GOT3 (cell line): ENCODE measurements around the gene PPP1R9A.
"Not testable (repeated sequence)": the region's sequence is repeated elsewhere in the genome, so short reads cannot be mapped to it uniquely, and the experiment has no call there.

Experiments used
- DNase-seq: peaks from one replicate; lab custom pipeline; 2025; ENCODE audit warnings: mixed read lengths; lab: John Stamatoyannopoulos, UW

Gene PPP1R9A

DNA sequence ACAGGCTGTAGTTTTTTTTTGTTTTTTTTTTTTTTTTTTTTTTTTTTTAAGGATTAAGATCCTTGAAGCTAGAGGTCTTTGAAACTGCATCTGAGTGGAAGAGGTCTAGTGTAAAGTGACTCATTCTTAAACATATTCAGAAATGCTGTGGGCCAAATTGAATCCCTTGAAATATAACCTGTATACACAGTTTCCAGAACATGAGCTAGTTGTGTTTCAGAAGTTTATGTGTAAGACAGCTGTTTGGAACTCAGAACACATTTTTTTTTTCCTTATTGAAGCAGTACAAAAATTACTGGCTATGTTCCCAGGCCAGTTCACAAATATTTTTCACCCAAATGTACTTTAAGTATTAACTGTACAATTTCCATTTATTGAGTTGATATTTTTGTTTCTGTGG, 67.9 kb downstream of the PPP1R9A start:
- DNase-seq, result no peak

DNA sequence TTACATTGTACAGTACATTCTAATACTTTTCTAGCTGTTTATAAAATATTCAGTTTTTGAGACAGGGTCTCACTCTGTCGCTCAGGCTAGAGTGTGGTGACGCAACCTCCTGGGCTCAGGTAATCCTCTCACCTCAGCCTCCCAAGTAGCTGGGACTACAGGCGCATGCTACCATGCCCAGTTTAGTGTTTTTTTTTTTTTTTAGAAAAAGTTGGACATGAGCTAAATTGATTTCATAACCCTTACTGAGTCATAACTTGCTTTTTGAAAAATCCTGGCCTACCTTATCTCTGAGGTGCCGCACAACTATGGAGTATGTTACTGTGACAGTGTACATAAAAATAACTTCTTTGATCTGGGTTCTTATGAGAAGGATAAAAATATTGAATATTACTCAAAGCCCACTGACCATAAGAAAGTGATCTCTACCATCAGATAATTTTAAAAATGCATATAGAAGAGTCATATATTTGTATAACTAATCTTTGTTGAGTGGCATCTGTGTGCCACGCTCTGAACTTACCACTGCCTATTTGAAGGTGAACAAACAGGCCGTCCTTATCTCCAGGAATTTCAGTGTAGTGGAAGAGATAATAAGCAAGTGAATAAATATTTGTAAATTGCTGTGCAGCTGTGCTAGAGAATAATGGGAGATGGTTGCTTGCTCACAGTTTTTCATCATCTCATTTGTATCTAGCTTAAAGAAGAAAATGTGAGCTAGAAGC, 73.2 kb downstream of the PPP1R9A start:
- no peak for DNase-seq

DNA sequence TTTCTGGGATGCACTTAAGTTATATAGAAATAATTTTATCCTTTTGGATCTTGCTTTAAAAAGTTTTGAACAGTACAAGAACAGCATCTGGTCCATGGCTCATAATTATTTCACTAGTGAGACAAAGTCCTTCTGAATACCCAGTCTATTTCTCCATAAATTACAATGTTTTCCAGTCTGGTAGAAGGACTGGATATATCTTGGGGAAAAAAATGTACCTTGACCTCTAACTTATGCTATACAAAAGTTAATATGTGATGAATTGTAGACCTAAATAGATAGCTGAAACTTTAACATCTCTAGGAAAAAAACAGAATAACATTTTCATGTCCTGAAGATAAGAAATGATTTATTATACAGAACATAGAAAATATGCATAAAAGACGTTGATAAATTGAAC, 88.5 kb downstream of the PPP1R9A start:
- DNase-seq, result no peak

DNA sequence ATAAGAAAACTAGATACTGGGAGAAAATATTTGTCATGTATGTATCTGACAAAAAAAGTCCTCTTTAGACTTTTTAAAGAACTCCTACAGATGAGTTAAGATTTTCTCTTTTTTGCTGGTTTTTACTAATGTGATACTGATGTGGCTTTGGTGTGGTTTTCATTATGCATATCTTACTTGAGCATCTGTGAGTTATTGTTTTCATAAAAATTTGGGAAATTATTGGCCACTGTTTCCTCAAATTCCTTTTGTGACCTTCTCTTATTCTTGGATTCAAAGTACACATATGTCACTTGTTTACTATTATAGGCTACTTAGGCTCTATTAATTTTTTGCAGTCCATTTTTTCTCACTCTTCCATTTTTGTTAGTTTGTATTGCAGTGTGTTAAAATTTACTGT, 89.0 kb downstream of the PPP1R9A start:
- no peak for DNase-seq

DNA sequence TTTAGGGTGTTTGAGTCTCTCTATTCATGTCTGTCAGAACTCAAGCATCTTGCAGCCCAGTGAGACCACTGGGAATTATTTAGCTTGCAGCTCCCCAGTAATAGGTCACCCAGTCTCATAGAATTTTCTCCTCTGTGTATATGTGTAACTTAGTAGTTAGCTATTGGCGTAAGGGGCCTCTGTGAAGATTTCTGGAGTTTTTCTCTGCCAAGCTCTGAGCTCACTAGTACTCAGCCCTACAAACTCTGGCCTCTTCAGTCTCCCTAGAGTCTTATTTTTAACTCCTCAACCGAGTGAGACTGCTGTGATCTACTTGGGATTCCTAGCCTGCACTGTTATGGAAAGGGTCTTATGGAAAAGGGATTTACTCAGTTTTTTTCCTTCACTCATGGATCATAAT, 90.2 kb downstream of the PPP1R9A start:
- DNase-seq, result no peak

DNA sequence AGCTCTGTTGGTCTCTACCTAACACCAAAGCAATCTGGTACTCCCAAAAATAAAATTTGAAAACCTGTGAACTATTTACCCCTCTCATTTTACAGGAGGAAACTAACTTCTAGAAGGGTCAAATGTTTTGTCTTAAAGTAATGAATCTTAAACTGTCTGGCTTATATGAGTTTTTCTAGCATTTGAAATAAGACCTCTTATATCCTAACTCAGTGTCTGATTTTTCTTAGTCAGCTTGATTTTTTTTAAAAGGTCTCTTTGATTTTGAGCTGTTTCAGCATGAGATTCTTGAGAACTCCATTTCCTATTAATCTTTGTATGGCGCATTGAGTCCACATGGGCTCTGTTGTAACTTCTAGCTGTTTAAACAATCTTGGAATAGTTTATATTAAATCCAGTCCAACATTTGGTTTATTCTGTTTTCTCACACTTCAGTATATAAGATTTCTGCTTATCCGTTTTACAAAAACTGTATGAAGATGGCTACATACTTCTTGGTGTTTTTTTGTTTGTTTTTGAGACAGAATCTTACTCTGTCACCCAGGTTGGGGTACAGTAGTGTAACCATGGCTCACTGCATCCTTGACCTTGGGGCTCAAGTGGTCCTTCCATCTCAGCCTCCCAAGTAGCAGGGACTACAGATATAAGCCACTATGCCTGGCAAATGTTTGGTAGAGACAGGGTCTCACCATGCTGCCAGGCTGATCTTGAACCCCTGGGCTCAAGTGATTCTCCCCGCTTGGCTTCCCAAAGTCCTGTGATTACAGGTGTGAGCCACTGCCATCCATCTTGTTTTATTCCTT, 91.1 kb downstream of the PPP1R9A start:
- no peak for DNase-seq

DNA sequence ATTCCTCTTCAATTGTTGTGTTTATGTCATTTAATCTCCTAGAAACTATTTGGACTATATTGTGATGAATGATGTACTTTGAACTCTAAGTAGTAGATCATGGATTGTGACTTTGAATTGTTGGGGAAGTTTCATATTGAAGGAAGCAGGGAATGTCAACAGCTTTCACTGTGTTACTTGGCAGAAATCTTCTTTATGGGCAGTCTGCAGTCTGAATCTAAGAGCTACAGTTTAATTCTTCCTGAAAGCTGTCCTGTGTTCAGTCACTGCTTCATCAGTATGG, 91.6 kb downstream of the PPP1R9A start:
- no peak for DNase-seq

DNA sequence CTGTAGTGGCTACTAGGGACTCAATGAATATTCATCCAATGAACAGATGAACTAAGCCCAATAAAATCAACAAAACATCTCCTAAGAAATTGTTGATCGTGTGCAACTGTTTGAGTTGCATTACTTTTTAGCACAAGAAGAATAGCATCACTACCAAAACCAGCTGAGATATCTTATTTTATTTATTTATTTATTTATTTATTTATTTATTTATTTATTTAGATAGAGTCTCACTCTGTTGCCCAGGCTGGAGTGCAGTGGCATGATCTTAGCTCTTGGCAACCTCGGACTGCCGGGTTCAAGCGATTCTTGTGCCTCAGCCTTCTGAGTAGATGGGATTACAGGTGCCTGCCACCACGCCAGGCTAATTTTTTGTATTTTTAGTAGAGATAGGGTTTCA, 92.2 kb downstream of the PPP1R9A start:
- not testable (repeated sequence) for DNase-seq

DNA sequence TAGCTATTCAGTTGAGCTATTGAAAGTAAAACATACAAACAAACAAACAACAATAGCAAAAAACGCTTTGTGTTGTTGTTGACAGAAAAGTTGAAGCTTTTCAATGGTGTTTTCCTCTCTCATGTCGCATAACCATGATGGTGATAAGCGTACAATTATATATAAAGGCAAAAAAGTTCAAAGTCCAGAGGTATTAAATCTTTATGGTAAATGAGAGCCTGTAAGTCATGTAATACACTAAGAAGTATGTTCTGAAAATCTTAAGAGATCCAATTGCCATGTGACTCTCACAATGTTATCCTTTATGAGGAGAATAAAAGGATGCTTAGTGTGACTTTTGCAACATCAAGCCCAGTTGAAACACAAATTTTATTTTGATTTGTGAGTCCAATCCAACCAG, 93.9 kb downstream of the PPP1R9A start:
- DNase-seq, result no peak

DNA sequence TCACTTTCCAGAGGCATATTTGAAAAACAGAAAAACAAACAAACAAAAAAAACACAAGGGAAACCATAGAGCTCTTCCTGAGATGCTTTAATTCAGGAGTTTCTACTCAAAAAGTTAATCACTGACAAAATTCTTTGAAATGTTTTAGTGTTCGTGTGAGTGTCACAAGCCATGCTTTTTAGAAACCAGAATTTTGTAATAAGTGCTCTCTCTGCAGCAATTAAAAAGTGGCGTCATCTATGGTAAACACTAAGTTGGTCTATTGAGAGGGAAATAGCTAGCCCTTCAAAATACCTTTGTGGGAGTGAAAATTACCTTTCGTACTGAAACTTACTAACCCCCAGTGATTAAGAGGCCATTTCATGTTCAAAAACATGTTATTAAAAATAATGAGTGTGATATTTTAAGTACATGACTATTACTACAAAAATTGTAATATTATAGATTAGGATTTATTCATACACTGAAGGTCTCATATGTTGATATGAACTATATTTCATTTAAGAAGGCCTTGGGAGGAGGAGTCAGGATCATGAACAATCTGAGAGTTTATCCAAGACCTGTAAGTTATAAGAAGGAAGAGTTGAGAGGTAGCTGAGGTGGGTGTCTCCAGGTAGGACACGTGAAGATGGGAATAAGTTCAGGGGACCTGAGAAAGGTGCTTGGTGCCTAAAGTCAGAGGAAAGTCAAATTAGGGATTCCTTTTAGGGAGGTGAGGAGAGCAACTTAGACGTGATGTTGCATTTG, 94.6 kb downstream of the PPP1R9A start:
- DNase-seq, result no peak

DNA sequence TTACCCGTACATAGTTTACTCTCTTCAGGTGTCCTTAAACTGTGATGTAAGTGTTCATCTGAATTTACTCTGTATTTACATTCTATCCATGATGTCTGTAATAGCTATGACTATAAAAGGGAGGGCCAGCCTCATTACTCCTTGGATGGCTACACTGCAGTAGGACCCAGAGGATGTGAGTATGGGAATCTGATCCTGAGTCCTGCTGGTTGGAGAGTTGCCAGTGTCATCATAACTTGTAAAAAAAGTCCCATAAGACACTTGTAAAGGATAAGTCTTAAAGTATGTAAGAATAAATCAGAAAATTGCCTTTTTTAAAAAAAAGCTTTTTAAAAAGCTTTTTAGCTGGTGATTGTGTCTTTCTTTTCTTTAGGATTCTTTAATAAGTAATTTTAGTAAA, 95.4 kb downstream of the PPP1R9A start:
- DNase-seq, result no peak

DNA sequence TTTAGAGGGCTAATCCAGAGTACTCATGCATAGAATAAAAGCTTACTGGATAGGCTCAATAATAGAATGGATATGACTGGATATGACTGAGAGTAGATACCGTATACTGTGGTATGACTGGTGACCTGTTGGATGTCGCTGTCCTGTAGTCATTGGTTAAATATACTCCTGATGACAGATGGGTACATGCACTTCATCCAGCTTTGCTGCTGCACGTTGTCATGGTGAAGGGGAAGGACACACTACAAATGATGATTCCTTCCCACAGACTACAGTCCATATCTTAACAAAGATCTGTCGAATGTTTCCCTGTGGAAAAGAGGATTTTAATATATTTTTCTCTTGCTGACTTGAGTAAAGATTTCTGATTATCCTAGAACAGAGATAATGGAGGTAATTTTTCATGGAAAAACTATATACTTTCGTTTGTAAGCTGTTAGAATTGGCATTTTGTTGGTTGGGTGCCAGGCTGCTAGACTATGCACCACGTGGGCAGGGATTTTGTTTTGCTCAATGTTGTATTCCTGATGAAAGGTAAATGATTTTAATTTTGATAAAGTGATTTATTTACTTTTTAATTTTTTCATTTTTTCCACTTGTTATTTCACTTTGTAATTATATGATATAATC, 97.3 kb downstream of the PPP1R9A start:
- DNase-seq, result no peak

DNA sequence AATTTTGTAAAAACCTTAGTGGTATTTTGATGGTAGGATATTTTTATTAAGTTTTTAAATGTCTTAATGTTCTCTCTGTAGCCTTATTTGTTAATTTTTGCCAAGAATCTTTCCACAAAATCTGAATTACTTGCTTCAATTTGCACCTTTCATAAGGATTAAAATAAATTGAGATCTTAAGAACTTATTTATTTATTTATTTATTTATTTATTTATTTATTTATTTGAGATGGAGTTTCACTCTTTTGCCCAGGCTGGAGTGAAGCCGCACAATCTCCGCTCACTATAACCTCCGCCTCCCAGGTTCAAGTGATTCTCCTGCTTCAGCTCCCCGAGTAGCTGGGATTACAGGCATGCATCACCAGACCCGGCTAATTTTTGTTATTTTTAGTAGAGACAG, 98.6 kb downstream of the PPP1R9A start:
- no peak for DNase-seq

DNA sequence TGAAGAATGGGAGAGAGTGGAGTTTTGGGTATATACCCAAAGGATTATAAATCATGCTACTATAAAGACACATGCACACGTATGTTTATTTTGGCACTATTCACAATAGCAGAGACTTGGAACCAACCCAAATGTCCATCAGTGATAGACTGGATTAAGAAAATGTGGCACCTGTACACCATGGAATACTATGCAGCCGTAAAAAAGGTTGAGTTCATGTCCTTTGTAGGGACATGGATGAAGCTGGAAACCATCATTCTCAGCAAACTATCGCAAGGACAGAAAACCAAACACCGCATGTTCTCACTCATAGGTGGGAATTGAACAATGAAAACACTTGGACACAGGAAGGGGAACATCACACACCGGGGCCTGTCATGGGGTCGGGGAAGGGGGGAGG, 101.4 kb downstream of the PPP1R9A start:
- DNase-seq, result not testable (repeated sequence)

DNA sequence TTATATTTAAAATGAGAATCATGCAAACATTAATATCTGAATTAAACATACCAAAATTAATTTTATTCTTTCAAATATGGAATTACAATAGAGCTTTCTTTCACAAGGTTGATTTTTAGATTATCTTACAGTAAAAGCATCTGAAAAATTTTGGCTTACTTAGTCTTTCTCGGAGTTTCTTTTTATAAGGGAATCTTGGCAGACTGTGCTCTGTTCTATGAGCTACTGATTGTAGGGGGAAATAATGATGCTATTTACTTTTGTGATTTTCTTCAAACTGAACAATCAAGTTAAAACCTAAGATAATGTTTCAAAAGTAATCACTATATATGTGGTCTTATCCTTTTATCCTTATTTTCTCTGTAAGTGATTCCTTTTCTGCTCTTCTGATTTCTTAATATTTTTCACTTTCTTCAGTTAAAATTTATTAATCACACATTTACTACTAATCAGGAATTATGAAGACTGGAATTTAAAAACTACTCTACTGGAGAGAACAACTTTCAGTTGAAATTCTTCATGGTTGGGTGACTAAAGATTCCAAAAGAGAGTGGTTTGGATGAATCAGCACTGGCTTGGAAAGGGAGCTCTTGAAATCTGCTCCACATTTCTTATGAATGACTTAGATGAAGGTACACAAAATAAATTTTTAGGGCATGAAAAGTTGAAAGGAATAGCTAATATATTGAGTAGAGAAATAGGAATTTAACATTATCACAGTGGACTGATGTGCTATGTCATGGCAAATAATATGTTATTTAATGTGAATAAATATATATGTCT, 103.9 kb downstream of the PPP1R9A start:
- DNase-seq, result no peak

DNA sequence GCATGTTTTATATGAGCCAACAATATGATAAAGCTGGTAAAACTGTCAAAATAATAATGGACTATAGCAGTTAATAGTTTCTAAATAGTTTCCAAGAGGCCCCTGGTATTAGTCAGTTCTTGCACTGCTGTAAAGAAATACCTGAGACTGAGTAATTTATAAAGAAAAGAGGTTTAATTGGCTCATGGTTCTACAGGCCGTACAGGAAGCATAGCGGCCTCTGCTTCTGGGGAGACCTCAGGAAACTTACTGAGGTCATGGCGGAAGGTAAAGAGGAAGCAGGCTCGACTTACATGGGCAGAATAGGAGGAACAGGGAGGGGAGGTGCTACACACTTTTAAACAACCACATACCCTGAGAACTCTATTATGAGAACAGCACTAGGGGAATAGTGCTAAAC, 104.6 kb downstream of the PPP1R9A start:
- DNase-seq, result no peak

DNA sequence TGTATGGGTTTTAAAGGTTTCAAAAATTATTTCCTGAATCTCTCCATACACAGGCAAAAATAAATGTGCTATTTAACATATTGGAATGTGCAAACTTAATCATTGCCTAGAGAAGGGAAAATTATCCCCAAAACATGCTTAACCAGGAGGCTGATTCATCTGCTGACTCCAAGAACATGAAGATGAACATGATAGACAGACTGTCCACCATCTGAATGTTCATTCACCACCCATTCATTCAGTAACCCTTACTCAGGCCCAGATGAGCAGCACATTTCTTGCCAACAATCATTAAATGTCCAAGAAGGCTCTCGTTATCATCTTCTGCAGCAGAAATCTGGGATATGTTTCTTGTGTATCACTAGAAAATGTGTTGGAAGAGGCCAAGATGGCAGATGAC, 110.6 kb downstream of the PPP1R9A start:
- no peak for DNase-seq

DNA sequence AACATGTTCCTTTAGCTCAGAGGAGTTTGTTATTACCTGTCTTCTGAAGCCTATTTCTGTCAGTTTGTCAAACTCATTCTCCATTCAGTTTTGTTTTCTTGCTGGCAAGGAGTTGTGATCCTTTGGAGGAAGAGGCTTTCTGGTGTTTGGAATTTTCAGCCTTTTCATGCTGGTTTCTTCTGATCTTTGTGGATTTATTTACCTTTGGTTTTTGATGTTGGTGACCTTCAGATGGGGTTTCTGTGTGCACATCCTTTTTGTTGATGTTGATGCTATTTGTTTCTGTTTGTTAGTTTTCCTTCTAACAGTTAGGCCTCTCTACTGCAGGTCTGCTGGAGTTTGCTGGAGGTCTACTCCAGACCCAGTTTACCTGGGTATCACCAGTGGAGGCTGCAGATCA, 118.6 kb downstream of the PPP1R9A start:
- DNase-seq, result no peak

DNA sequence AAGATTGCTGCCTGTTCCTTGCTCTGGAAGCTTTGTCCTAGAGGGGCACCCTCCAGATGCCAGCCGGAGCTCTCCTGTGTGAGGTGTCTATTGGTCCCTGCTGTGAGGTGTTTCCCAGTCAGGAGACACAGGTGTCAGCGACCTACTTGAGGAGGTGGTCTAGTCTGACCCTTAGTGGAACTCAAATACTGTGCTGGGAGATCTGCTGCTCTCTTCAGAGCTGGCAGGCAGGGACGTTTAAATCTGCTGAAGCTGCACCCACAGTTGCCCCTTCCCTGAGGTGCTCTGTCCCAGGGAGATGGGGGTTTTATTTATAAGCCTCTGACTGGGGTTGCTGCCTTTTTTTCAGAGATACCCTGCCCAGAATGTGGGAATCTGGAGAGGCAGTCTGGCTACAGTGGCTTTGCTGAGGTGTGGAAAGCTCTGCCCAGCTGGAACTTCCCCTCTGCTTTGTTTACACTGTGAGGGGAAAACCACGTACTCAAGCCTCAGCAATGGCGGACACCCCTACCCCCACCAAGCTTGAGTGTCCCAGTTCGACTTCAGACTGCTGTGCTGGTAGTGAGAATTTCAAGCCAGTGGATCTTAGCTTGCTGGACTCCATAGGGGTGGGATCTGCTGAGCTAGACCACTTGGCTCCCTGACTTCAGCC, 119.2 kb downstream of the PPP1R9A start:
- no peak for DNase-seq

DNA sequence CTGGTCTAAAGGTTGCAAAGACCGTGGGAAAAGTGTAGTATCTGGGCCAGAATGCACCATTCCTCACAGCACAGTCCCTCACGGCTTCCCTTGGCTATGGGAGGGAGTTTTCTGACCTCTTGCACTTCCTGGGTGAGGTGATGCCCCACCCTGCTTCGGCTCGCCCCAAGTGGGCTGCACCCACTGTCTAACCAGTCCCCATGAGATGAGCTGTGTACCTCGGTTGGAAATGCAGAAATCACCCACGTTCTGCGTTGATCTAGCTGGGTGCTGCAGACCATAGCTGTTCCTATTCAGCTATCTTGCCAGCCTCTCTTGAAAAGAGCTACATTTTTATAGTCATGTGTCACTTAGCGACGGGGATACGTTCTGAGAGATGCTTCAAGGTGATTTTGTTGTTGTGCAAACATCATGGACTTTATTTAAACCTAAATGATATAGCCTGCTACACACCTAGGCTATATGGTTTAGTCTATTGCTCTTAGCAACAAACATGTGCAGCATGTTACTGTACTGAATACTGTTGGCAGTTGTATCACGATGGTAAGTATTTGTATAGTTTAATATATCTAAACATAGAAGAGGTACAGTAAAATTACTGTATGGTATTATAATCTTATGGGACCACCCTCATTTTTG, 120.0 kb downstream of the PPP1R9A start:
- no peak for DNase-seq

DNA sequence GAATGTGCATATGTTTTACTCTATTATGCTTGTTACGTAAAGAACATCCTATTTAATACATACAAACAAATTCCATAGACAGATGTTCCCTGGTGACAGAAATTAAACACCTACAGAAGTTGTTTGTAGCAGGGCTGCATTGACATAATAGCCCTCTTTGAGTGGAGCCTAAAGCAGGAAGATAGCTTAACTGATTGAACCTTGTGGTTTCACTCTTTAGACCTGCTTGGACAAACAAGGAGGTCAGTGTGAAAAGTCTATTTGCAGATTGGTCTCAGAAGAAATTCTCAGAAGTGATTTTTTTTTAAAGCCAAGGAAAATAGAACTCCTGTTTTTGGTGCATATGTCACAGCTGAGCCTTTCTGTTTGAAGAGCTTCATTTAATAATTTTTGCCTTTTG, 121.3 kb downstream of the PPP1R9A start:
- DNase-seq, result no peak
